HFFc6 (cell line): ENCODE measurements around the gene CKAP2. TPM values are rescaled to one million over a fixed set of nuclear protein-coding genes. Genes with fewer than 3 reads are reported as not detected.
"Not testable (repeated sequence)": the region's sequence is repeated elsewhere in the genome, so short reads cannot be mapped to it uniquely, and the experiment has no call there.

Experiments used
- DNase-seq: peaks from one replicate; pipeline ENCODE4 v3.0.0-alpha.2; 2018
- H3K27ac Mint-ChIP-seq: 2 replicates; pipeline ENCODE4 v1.8.0; 2020; ENCODE audit warnings: mild to moderate bottlenecking, mixed read lengths
- H3K27me3 Mint-ChIP-seq: 2 replicates; pipeline ENCODE4 v1.8.0; 2021; ENCODE audit warnings: mild to moderate bottlenecking, moderate library complexity, mixed read lengths; ENCODE audit not compliant: insufficient read depth
- H3K36me3 Mint-ChIP-seq: 2 replicates; pipeline ENCODE4 v1.8.0; 2021; ENCODE audit warnings: low read depth, mixed read lengths
- H3K4me1 Mint-ChIP-seq: 2 replicates; pipeline ENCODE4 v1.8.0; 2020; ENCODE audit warnings: low read depth, mixed read lengths
- H3K4me3 Mint-ChIP-seq: 2 replicates; pipeline ENCODE4 v1.8.0; 2020; ENCODE audit warnings: mild to moderate bottlenecking, moderate library complexity, mixed read lengths
- H3K9me3 Mint-ChIP-seq: 2 replicates; pipeline ENCODE4 v1.8.0; 2020; ENCODE audit warnings: mild to moderate bottlenecking, mixed read lengths
- CTCF ChIP-seq: fragments of 200-600 bp; sonication (generic); IDR thresholded peaks from 2 replicates; pipeline ENCODE4 v1.5.0; 2021; ENCODE audit warnings: antibody characterized with exemption, mild to moderate bottlenecking
- long read RNA-seq: library from polyadenylated mRNA; unstranded; transcript quantifications from one replicate; pipeline ENCODE4 v2.0.0, GENCODE V29; 2019
- total RNA-seq, 6 experiments: library from RNA; stranded (reverse); fragmentation: NEBNext Ultra II Directional; extraction: Animal tissue kit (Norgen Biotek cat#: 25700); gene quantifications; 2 replicates in 1 of 6; 3 replicates in 5 of 6; pipeline ENCODE4 v1.2.3, GENCODE V29; 2021

The CKAP2 gene
- 10 to 100 TPM; 39.5 to 87.9 (median 80.8) TPM for total RNA-seq
- long read RNA-seq, transcript CKAP2-203 (9 exons, 3,629 nt): minor isoform, 7 of 46 reads
- long read RNA-seq, transcript CKAP2-201 (9 exons, 3,375 nt): major isoform, 13 of 46 reads
- long read RNA-seq, partial matches to known transcripts: 22 of 46 reads
- long read RNA-seq, other reads (novel, unspliced or antisense): 2 of 46 reads

GRCh38 chr13:52454820-52455676 lies at the start of gene CKAP2:
Gene CKAP2, plus strand, starts transcription at chr13:52455478. Its CDS starts 79 bp downstream, at chr13:52455557.
- Mint-ChIP-seq H3K4me1 (peaks cover 67% of the 10 kb centered on the region), H3K27ac (peak within 1 kb of the TSS; percentile 95), H3K36me3 (peaks cover 13% of the 10 kb centered on the region), H3K4me3 (peak within 1 kb of the TSS; percentile 98), H3K9me3 (no peaks in the 10 kb centered on the region), H3K27me3 (no peaks in the 10 kb centered on the region)
- DNase-seq: peak; percentile 92
- TF ChIP-seq CTCF: 0 out of 2 replicates have a peak, but pooled peaks have one; percentile 6

- peak; percentile 36 for DNase-seq
- no peaks in the 10 kb centered on the region; the same call in 1 of the 2 replicates for H3K27me3 Mint-ChIP-seq
- peaks cover 10% of the 10 kb centered on the region; the same call in 1 of the 2 replicates for H3K36me3 Mint-ChIP-seq
- H3K4me1 Mint-ChIP-seq: peaks cover 22% of the 10 kb centered on the region
- peak within 1 kb of the TSS; percentile 51 for H3K27ac Mint-ChIP-seq
- peak within 1 kb of the TSS; percentile 88 for H3K4me3 Mint-ChIP-seq
- H3K9me3 Mint-ChIP-seq: no peaks in the 10 kb centered on the region
- TF ChIP-seq CTCF: no peak
Measured at GRCh38 chr13:52405767-52406494, 49.3 kb upstream of the CKAP2 start, which contains the start of gene THSD1. Gene THSD1, minus strand, starts transcription at chr13:52406172. Its CDS starts 3,572 bp downstream, at chr13:52402600.

DNA sequence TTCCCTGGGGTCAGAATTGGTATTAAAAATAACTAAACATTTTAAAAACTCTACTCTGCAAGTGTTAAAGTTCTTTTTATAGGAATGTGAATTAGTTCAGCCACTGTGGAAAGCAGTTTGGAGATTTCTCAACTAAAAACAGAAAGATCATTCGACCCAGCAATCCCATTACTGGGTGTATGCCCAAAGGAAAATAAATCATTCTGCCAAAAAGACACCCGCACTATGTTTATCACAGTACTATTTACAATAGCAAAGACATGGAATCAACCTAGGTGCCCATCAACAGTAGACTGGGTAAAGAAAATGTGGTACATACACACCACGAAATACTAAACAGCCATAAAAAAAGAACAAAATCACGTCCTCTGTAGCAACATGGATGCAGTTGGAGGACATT lies 48.6 kb upstream of the CKAP2 start:
- H3K4me3 Mint-ChIP-seq: peak overlapping the region; percentile 83
- H3K4me1 Mint-ChIP-seq: peaks cover 26% of the 10 kb centered on the region
- H3K27me3 Mint-ChIP-seq: no peaks in the 10 kb centered on the region; the same call in 1 of the 2 replicates
- H3K9me3 Mint-ChIP-seq: no peaks in the 10 kb centered on the region
- TF ChIP-seq CTCF: no peak
- peaks cover 13% of the 10 kb centered on the region for H3K36me3 Mint-ChIP-seq
- DNase-seq: no peak
- peak overlapping the region; percentile 51 for H3K27ac Mint-ChIP-seq

DNA sequence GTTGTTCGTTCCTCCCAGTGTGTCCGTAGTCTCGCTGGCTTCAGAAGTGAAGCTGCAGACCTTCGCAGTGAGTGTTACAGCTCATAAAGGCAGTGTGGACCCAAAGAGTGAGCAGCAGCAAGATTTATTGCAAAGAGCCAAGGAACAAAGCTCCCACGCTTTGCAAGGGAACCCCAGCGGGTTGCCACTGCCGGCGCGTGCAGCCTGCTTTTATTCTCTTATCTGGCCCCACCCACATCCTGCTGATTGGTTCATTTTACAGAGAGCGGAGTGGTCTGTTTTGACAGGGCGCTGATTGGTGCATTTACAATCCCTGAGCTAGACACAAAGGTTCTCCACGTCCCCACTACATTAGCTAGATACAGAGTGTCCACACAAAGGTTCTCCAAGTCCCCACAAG lies 47.8 kb upstream of the CKAP2 start:
- peaks cover 22% of the 10 kb centered on the region for H3K36me3 Mint-ChIP-seq
- H3K9me3 Mint-ChIP-seq, H3K4me3 Mint-ChIP-seq, H3K27me3 Mint-ChIP-seq, DNase-seq, H3K27ac Mint-ChIP-seq: not testable (repeated sequence)
- H3K4me1 Mint-ChIP-seq: peaks cover 34% of the 10 kb centered on the region

DNA sequence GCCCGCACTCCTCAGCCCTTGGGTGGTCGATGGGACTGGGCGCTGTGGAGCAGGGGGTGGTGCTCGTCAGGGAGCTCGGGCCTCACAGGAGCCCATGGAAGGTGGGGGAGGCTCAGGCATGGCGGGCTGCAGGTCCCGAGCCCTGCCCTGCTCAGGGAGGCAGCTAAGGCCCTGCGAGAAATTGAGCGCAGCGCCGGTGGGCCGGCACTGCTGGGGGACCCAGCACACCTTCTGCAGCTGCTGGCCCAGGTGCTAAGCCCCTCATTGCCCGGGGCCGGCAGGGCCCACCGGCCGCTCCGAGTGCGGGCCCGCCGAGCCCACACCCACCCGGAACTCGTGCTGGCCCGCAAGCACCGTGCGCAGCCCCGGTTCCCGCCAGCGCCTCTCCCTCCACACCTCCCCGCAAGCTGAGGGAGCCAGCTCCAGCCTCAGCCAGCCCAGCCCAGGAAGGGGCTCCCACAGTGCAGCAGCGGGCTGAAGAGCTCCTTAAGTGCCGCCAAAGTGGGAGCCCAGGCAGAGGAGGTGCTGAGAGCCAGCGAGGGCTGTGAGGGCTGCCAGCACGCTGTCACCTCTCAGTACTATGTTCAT lies 47.1 kb upstream of the CKAP2 start:
- Mint-ChIP-seq H3K4me1 (peaks cover 35% of the 10 kb centered on the region), H3K36me3 (peaks cover 23% of the 10 kb centered on the region)
- not testable (repeated sequence) for H3K27ac Mint-ChIP-seq, H3K4me3 Mint-ChIP-seq, H3K9me3 Mint-ChIP-seq, DNase-seq, H3K27me3 Mint-ChIP-seq

- Mint-ChIP-seq H3K4me1 (peaks cover 38% of the 10 kb centered on the region), H3K27ac (peak overlapping the region; percentile 74), H3K27me3 (no peaks in the 10 kb centered on the region), H3K4me3 (no peak overlapping the region), H3K9me3 (no peaks in the 10 kb centered on the region), H3K36me3 (peaks cover 28% of the 10 kb centered on the region)
- no peak for TF ChIP-seq CTCF
- DNase-seq: peak; percentile 31
Measured at GRCh38 chr13:52411629-52412028, 43.6 kb upstream of the CKAP2 start.
